ENCODE data around the gene IGF2BP3. TPM values are rescaled to one million over a fixed set of nuclear protein-coding genes. Genes with fewer than 3 reads are reported as not detected.

Gene IGF2BP3
- total and polyA plus RNA-seq, 3 donors from 2014 or later: 17.8 to 36.0 (median 20.1) TPM

- TF ChIP-seq POLR2A (IDR thresholded peaks at IDR 0.05): no peak
- TF ChIP-seq CTCF (IDR thresholded peaks at IDR 0.05): no peak
- H3K4me1 ChIP-seq: no peaks in the 10 kb centered on the region
- WGBS, 2 donors: 93 to 97% methylated on average over 8 of the region's 8 CpGs
- intact Hi-C loops (cut with DNase I; ENCODE audit: low total_unique reads): no loop called here
- no peaks in the 10 kb centered on the region for H3K9me3 ChIP-seq
- no peaks in the 10 kb centered on the region for H3K27me3 ChIP-seq
- H3K27ac ChIP-seq: no peak overlapping the region
- DNase-seq: no peak
- H3K36me3 ChIP-seq (ENCODE audit: low read depth, missing control alignments): no peaks in the 10 kb centered on the region
- H3K4me3 ChIP-seq: no peak overlapping the region
These were observed 124.0 kb downstream of the IGF2BP3 start for GRCh38 chr7:23346316-23346715.

DNA sequence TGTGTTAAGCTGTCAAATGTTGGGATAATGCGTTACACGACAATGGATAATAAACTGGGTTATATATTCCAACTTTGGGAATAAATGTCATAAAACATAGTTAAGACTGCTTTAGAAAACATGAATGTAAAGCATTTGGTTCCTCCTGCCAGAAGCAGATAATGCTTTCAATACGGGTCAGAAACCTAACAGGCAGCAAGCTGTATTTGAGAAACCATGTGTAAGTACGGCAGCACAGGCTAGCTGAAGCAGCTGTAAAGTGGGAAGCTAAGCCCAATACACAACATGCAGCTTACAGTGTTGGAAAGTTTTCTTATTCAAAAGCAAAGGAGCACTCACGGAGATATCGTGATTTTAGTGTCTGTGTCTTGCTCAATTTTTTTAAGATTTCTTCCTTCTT lies 124.7 kb downstream of the IGF2BP3 start:
- no peak for TF ChIP-seq POLR2A (IDR thresholded peaks at IDR 0.05)
- no peak for TF ChIP-seq CTCF (IDR thresholded peaks at IDR 0.05)
- intact Hi-C loops (cut with DNase I; ENCODE audit: low total_unique reads): no loop called here
- Histone ChIP-seq H3K27ac (no peak overlapping the region), H3K4me3 (no peak overlapping the region), H3K4me1 (no peaks in the 10 kb centered on the region), H3K36me3 (ENCODE audit: low read depth, missing control alignments) (no peaks in the 10 kb centered on the region), H3K9me3 (no peaks in the 10 kb centered on the region), H3K27me3 (no peaks in the 10 kb centered on the region)
- DNase-seq: no peak
- WGBS, 2 donors: 85 to 95% methylated on average over 6 of the region's 6 CpGs

- TF ChIP-seq CTCF (IDR thresholded peaks at IDR 0.05) (no peak), POLR2A (IDR thresholded peaks at IDR 0.05) (no peak)
- no peak for DNase-seq
- Histone ChIP-seq H3K4me1 (no peaks in the 10 kb centered on the region), H3K27ac (no peak overlapping the region), H3K4me3 (no peak overlapping the region), H3K9me3 (no peaks in the 10 kb centered on the region), H3K27me3 (no peaks in the 10 kb centered on the region), H3K36me3 (ENCODE audit: low read depth, missing control alignments) (no peaks in the 10 kb centered on the region)
- WGBS, 2 donors: 91 to 92% methylated on average over 9 of the region's 9 CpGs
- intact Hi-C loops (cut with DNase I; ENCODE audit: low total_unique reads): no loop called here
These were observed 126.3 kb downstream of the IGF2BP3 start for GRCh38 chr7:23343806-23344475.

GRCh38 chr7:23343102-23343501 lies 127.2 kb downstream of the IGF2BP3 start:
- TF ChIP-seq CTCF (IDR thresholded peaks at IDR 0.05): no peak
- TF ChIP-seq POLR2A (IDR thresholded peaks at IDR 0.05): no peak
- H3K27me3 ChIP-seq: no peaks in the 10 kb centered on the region
- no peaks in the 10 kb centered on the region for H3K4me1 ChIP-seq
- no peak overlapping the region for H3K4me3 ChIP-seq
- DNase-seq: no peak
- intact Hi-C loops (cut with DNase I; ENCODE audit: low total_unique reads): no loop called here
- no peaks in the 10 kb centered on the region for H3K9me3 ChIP-seq
- no peaks in the 10 kb centered on the region for H3K36me3 ChIP-seq (ENCODE audit: low read depth, missing control alignments)
- H3K27ac ChIP-seq: no peak overlapping the region
